EL (cell line): ENCODE data around the gene CDC14C.

ENCODE experiments used
- DNase-seq: peaks from one replicate; pipeline ENCODE4 v3.0.0-alpha.2; 2016

The CDC14C gene

DNA sequence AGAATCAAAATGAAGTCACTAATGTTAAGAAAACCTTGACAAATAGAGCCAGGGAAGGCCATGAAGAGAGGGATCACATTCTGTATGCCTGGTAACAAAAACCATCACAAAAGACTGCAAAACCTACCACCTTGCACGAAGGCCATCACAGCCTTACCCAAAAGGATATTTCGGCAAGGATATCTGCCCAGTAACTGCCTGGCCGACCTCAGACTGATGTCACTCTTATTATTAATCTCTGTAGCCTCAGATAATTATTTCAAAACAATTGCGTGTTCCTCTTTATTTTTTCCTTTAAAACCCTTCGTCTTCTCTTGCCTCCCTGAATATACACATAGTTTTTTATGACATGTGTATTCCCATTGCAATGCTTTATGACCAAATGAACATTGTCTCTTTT lies 52.5 kb downstream of the CDC14C start:
- DNase-seq, result no peak
